SH-SY5Y (cell line): ENCODE measurements around the gene CCDC78.

ENCODE experiments used
- GATA2 ChIP-seq: IDR thresholded peaks from 2 replicates; pipeline ENCODE4 v1.6.1; 2011; ENCODE audit warnings: mild to moderate bottlenecking, low read depth, low read length
- GATA3 ChIP-seq: IDR thresholded peaks from 2 replicates; pipeline ENCODE4 v1.6.1; 2011; ENCODE audit warnings: low read depth, mild to moderate bottlenecking, low read length, moderate library complexity

CCDC78 gene

GRCh38 chr16:734981-735881 lies 9.0 kb upstream of the CCDC78 start:
- TF ChIP-seq GATA2 (no peak), GATA3 (no peak)

- no peak for TF ChIP-seq GATA2
- no peak for TF ChIP-seq GATA3
Measured at GRCh38 chr16:734208-734980, 8.2 kb upstream of the CCDC78 start.

GRCh38 chr16:733382-734207 lies 7.4 kb upstream of the CCDC78 start:
- no peak for TF ChIP-seq GATA2
- no peak for TF ChIP-seq GATA3

- TF ChIP-seq GATA2 (no peak), GATA3 (no peak)
Measured at GRCh38 chr16:732936-733335, 6.7 kb upstream of the CCDC78 start.

- no peak for TF ChIP-seq GATA2
- TF ChIP-seq GATA3, result no peak
Measured at GRCh38 chr16:732332-732731, 6.1 kb upstream of the CCDC78 start.

GRCh38 chr16:730666-731509 lies 4.6 kb upstream of the CCDC78 start:
- TF ChIP-seq GATA3 (no peak), GATA2 (no peak)

GRCh38 chr16:729768-730665 lies 3.8 kb upstream of the CCDC78 start:
- TF ChIP-seq GATA2 (no peak), GATA3 (no peak)

- TF ChIP-seq GATA2 (no peak), GATA3 (no peak)
Measured at GRCh38 chr16:728890-729744, 2.9 kb upstream of the CCDC78 start.

- no peak for TF ChIP-seq GATA3
- no peak for TF ChIP-seq GATA2
Measured at GRCh38 chr16:728131-728889, 2.1 kb upstream of the CCDC78 start.

GRCh38 chr16:727291-727977 lies 1.2 kb upstream of the CCDC78 start:
- no peak for TF ChIP-seq GATA2
- no peak for TF ChIP-seq GATA3
